ENCODE results near the gene OR10G4. TPM values are rescaled to one million over a fixed set of nuclear protein-coding genes. Genes with fewer than 3 reads are reported as not detected.

The OR10G4 gene
- polyA plus RNA-seq, 1 donor (not counting 4 experiments of a cell fraction or from before 2014, with no cell fraction given), result not detected

GRCh38 chr11:124026498-124026897, 13.7 kb downstream of the OR10G4 start, which contains the start of gene OR10G8:
Gene OR10G8 (plus strand): TSS chr11:124026798. CDS start chr11:124029623, 2,825 bp downstream.
- no peak within 1 kb of the TSS for H3K4me2 ChIP-seq (ENCODE audit: control insufficient read depth, extremely low read depth, insufficient read depth, low read depth, low read length)
- H3K9me1 ChIP-seq (ENCODE audit: control insufficient read depth, extremely low read depth, insufficient read depth, low read length), result no peaks in the 10 kb centered on the region
- DNase-seq (ENCODE audit: low read depth, low spot score) (no peak), FAIRE-seq (no peak)
- no peaks in the 10 kb centered on the region for H3K9me3 ChIP-seq (ENCODE audit: control insufficient read depth, low read depth, low read length)
- no peaks in the 10 kb centered on the region for H3K4me1 ChIP-seq (ENCODE audit: control insufficient read depth, extremely low read depth, insufficient read depth, low read length)
- TF ChIP-seq EZH2 (IDR thresholded peaks at IDR 0.05; ENCODE audit: low read length), result no peak
- TF ChIP-seq CTCF (optimal IDR thresholded peaks at IDR 0.05 in 1 of 3, IDR thresholded peaks at IDR 0.05 in 1 of 3, conservative IDR thresholded peaks at IDR 0.05 in 1 of 3; ENCODE audit: extremely low read depth in 1 of 3, insufficient read depth in 2 of 3, low read length in 3 of 3), result no peak
- H4K20me1 ChIP-seq (ENCODE audit: control insufficient read depth, extremely low read depth, insufficient read depth, low read length), result no peaks in the 10 kb centered on the region
- no peak within 1 kb of the TSS for H3K27ac ChIP-seq (ENCODE audit: control insufficient read depth, insufficient read depth, low read length)
- no peak within 1 kb of the TSS for H3K4me3 ChIP-seq (ENCODE audit: control insufficient read depth in 2 of 3, extremely low read depth in 1 of 3, insufficient read depth in 2 of 3, low read depth in 1 of 3, low read length in 3 of 3)
- H3K79me2 ChIP-seq (ENCODE audit: control insufficient read depth, insufficient read depth, low read length), result no peaks in the 10 kb centered on the region
- no peaks in the 10 kb centered on the region for H3K36me3 ChIP-seq (ENCODE audit: control insufficient read depth in 2 of 2, extremely low read depth in 1 of 2, insufficient read depth in 2 of 2, low read length in 2 of 2)
- no peaks in the 10 kb centered on the region for H3K27me3 ChIP-seq (ENCODE audit: control insufficient read depth, extremely low read depth, insufficient read depth, low read length)
- H3K9ac ChIP-seq (ENCODE audit: control insufficient read depth, extremely low read depth, insufficient read depth, low read length), result no peak within 1 kb of the TSS
- H2AFZ ChIP-seq (ENCODE audit: control insufficient read depth, low read length), result no peak within 1 kb of the TSS
- dilution Hi-C loops (cut with MboI; ENCODE audit: extremely low pct_ligation_motif_present, low sequenced_read_pairs), result no loop called here

GRCh38 chr11:124036666-124037065, 23.9 kb downstream of the OR10G4 start:
- Histone ChIP-seq H3K27me3 (ENCODE audit: control insufficient read depth, extremely low read depth, insufficient read depth, low read length) (no peaks in the 10 kb centered on the region), H3K79me2 (ENCODE audit: control insufficient read depth, insufficient read depth, low read length) (no peaks in the 10 kb centered on the region), H2AFZ (ENCODE audit: control insufficient read depth, low read length) (no peak overlapping the region), H3K9ac (ENCODE audit: control insufficient read depth, extremely low read depth, insufficient read depth, low read length) (no peak overlapping the region), H3K9me1 (ENCODE audit: control insufficient read depth, extremely low read depth, insufficient read depth, low read length) (no peaks in the 10 kb centered on the region), H3K36me3 (ENCODE audit: control insufficient read depth in 2 of 2, extremely low read depth in 1 of 2, insufficient read depth in 2 of 2, low read length in 2 of 2) (no peaks in the 10 kb centered on the region), H3K4me1 (ENCODE audit: control insufficient read depth, extremely low read depth, insufficient read depth, low read length) (no peaks in the 10 kb centered on the region), H3K9me3 (ENCODE audit: control insufficient read depth, low read depth, low read length) (no peaks in the 10 kb centered on the region), H3K4me2 (ENCODE audit: control insufficient read depth, extremely low read depth, insufficient read depth, low read depth, low read length) (no peak overlapping the region), H3K4me3 (ENCODE audit: control insufficient read depth in 2 of 3, extremely low read depth in 1 of 3, insufficient read depth in 2 of 3, low read depth in 1 of 3, low read length in 3 of 3) (no peak overlapping the region), H3K27ac (ENCODE audit: control insufficient read depth, insufficient read depth, low read length) (no peak overlapping the region), H4K20me1 (ENCODE audit: control insufficient read depth, extremely low read depth, insufficient read depth, low read length) (no peaks in the 10 kb centered on the region)
- TF ChIP-seq EZH2 (IDR thresholded peaks at IDR 0.05; ENCODE audit: low read length), result no peak
- no peak for TF ChIP-seq CTCF (optimal IDR thresholded peaks at IDR 0.05 in 1 of 3, IDR thresholded peaks at IDR 0.05 in 1 of 3, conservative IDR thresholded peaks at IDR 0.05 in 1 of 3; ENCODE audit: extremely low read depth in 1 of 3, insufficient read depth in 2 of 3, low read length in 3 of 3)
- FAIRE-seq (no peak), DNase-seq (ENCODE audit: low read depth, low spot score) (no peak)
- dilution Hi-C loops (cut with MboI; ENCODE audit: extremely low pct_ligation_motif_present, low sequenced_read_pairs), result no loop called here
